GM23338 (cell line): Measurements from ENCODE around the gene PRAMEF12. TPM values are rescaled to one million over a fixed set of nuclear protein-coding genes. Genes with fewer than 3 reads are reported as not detected.

Source experiments
- ATAC-seq: fragments of 200-7000 bp; cut with Tn5 transposase; 3 replicates; pipeline ENCODE4 v1.9.1; 2020
- DNase-seq: peaks from one replicate; pipeline ENCODE4 v3.0.0-alpha.2; 2015; ENCODE audit warnings: low spot score
- H2AFZ ChIP-seq: fragments of 200-600 bp; sonication (generic); 2 replicates; pipeline ENCODE4 v1.8.0; 2016; ENCODE audit warnings: antibody characterized with exemption, mild to moderate bottlenecking, moderate library complexity
- H3F3A ChIP-seq: fragments of 200-600 bp; sonication (generic); replicated peaks from 2 replicates; pipeline ENCODE4 v1.8.0; 2017; ENCODE audit warnings: antibody characterized with exemption, mixed run types, low read depth
- H3K27ac ChIP-seq: fragments of 200-600 bp; sonication (generic); 2 replicates; pipeline ENCODE4 v1.6.1; 2016; ENCODE audit warnings: low read depth
- H3K27me3 ChIP-seq: fragments of 200-600 bp; sonication (generic); 2 replicates; pipeline ENCODE4 v1.8.0; 2016; ENCODE audit warnings: mild to moderate bottlenecking, mixed run types, moderate library complexity; ENCODE audit not compliant: insufficient read depth
- H3K36me3 ChIP-seq: fragments of 200-600 bp; sonication (generic); 2 replicates; pipeline ENCODE4 v1.8.0; 2016; ENCODE audit warnings: mild to moderate bottlenecking; ENCODE audit not compliant: insufficient read depth
- H3K4me1 ChIP-seq: fragments of 200-600 bp; sonication (generic); 2 replicates; pipeline ENCODE4 v1.8.0; 2016; ENCODE audit warnings: mild to moderate bottlenecking, moderate library complexity; ENCODE audit not compliant: insufficient read depth
- H3K4me2 ChIP-seq: fragments of 200-600 bp; sonication (generic); 2 replicates; pipeline ENCODE4 v1.7.1; 2017; ENCODE audit warnings: mixed run types
- H3K4me3 ChIP-seq: fragments of 200-600 bp; sonication (generic); 2 replicates; pipeline ENCODE4 v1.6.1; 2016; ENCODE audit warnings: mixed run types
- H3K79me2 ChIP-seq: fragments of 200-600 bp; sonication (generic); replicated peaks from 2 replicates; pipeline ENCODE4 v1.8.0; 2017; ENCODE audit warnings: mild to moderate bottlenecking; ENCODE audit not compliant: insufficient read depth
- H3K9me2 ChIP-seq: fragments of 200-600 bp; sonication (generic); 2 replicates; pipeline ENCODE4 v1.8.0; 2017; ENCODE audit not compliant: insufficient read depth
- H4K20me1 ChIP-seq: fragments of 200-600 bp; sonication (generic); replicated peaks from 2 replicates; pipeline ENCODE4 v1.8.0; 2017; ENCODE audit warnings: mild to moderate bottlenecking; ENCODE audit not compliant: insufficient read depth
- H3K27ac Mint-ChIP-seq: 2 replicates; pipeline ENCODE4 v1.8.0; 2020; ENCODE audit warnings: inconsistent platforms, mild to moderate bottlenecking, moderate library complexity, mixed read lengths
- H3K27me3 Mint-ChIP-seq: 3 replicates; pipeline ENCODE4 v1.8.0; 2022; ENCODE audit warnings: low read depth, mild to moderate bottlenecking, moderate library complexity, mixed read lengths, inconsistent platforms; ENCODE audit not compliant: insufficient read depth, poor library complexity
- H3K36me3 Mint-ChIP-seq: 3 replicates; pipeline ENCODE4 v1.8.0; 2021; ENCODE audit warnings: low read depth, mild to moderate bottlenecking, inconsistent platforms, moderate library complexity, mixed read lengths
- H3K4me1 Mint-ChIP-seq: 3 replicates; pipeline ENCODE4 v1.8.0; 2020; ENCODE audit warnings: mild to moderate bottlenecking, inconsistent platforms, mixed read lengths
- H3K4me3 Mint-ChIP-seq: 3 replicates; pipeline ENCODE4 v1.8.0; 2021; ENCODE audit warnings: moderate library complexity, mild to moderate bottlenecking, inconsistent platforms, mixed read lengths
- H3K9me3 Mint-ChIP-seq: 3 replicates; pipeline ENCODE4 v1.8.0; 2020; ENCODE audit warnings: moderate library complexity, mild to moderate bottlenecking, inconsistent platforms, mixed read lengths
- CREB1 ChIP-seq: fragments of 250-450 bp; sonication (Bioruptor Pico); IDR thresholded peaks from 2 replicates; pipeline ENCODE4 v1.5.0; 2020; ENCODE audit warnings: low read depth, mild to moderate bottlenecking, moderate library complexity
- EZH2 ChIP-seq: fragments of 200-600 bp; sonication (generic); IDR thresholded peaks from one replicate; pipeline ENCODE4 v1.8.0; 2017; ENCODE audit warnings: antibody characterized with exemption, mild to moderate bottlenecking, low read depth; ENCODE audit not compliant: unreplicated experiment
- NANOG ChIP-seq: IDR thresholded peaks from 2 replicates; pipeline ENCODE4 v1.6.1; 2016; ENCODE audit warnings: antibody characterized with exemption, borderline replicate concordance
- polyA plus RNA-seq: library from polyadenylated mRNA; unstranded; fragments of >200 nt; fragmentation: Nextera tagmentation; extraction: Ambion mirVana; gene quantifications from 2 replicates; pipeline ENCODE4 v1.2.1, GENCODE V29; 2016
- total RNA-seq: library from RNA; depleted of rRNA; stranded (reverse); fragments of >200 nt; shearing (Covaris generic); gene quantifications from 2 replicates; pipeline ENCODE4 v1.2.3, GENCODE V29; 2014
- TF ChIP-seq, protein P1 (sequence below): fragments of 250-450 bp; sonication (Bioruptor Pico); IDR thresholded peaks from 2 replicates; pipeline ENCODE4 v1.5.0; 2020; ENCODE audit warnings: mild to moderate bottlenecking, moderate library complexity
- TF ChIP-seq, protein P2 (sequence below): IDR thresholded peaks from one replicate; pipeline ENCODE4 v1.6.1; 2018; ENCODE audit warnings: antibody characterized with exemption; ENCODE audit not compliant: unreplicated experiment
- TF ChIP-seq, protein P3 (sequence below), 2 experiments: fragments of 200-600 bp in 1 of 2; sonication (generic) in 1 of 2; conservative IDR thresholded peaks; 2 replicates each; pipeline versions ENCODE4 v1.5.1 to v1.6.1; 2016 to 2017; ENCODE audit warnings: antibody characterized with exemption in 2 of 2, low read depth in 2 of 2, mild to moderate bottlenecking in 2 of 2, moderate library complexity in 1 of 2

PRAMEF12 gene
- total and polyA plus RNA-seq, 2 experiments from 2014 or later: not detected

DNA sequence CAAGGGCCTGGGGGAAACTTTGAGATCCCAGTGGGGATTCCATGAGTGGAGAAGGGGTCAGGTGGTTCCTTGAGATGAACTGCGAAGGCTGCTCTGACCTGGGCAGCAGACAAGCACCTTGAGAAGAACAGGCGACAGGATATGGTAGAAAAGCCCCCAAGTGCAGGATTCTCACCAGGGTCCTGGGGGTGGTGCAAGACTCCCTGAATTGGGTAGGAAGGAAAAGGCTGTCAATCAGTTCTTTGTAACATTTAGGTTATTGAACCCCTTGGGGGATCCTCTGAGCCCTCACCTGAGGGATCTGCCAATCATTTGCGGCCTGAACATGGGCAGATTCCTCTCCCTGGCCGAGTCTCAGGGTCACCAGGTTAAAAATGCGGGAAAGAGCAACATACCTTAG is 2.4 kb upstream of the PRAMEF12 start:
- no peaks in the 10 kb centered on the region for H3F3A ChIP-seq
- TF ChIP-seq CREB1 (no peak), EZH2 (no peak)
- TF ChIP-seq, protein P1, sequence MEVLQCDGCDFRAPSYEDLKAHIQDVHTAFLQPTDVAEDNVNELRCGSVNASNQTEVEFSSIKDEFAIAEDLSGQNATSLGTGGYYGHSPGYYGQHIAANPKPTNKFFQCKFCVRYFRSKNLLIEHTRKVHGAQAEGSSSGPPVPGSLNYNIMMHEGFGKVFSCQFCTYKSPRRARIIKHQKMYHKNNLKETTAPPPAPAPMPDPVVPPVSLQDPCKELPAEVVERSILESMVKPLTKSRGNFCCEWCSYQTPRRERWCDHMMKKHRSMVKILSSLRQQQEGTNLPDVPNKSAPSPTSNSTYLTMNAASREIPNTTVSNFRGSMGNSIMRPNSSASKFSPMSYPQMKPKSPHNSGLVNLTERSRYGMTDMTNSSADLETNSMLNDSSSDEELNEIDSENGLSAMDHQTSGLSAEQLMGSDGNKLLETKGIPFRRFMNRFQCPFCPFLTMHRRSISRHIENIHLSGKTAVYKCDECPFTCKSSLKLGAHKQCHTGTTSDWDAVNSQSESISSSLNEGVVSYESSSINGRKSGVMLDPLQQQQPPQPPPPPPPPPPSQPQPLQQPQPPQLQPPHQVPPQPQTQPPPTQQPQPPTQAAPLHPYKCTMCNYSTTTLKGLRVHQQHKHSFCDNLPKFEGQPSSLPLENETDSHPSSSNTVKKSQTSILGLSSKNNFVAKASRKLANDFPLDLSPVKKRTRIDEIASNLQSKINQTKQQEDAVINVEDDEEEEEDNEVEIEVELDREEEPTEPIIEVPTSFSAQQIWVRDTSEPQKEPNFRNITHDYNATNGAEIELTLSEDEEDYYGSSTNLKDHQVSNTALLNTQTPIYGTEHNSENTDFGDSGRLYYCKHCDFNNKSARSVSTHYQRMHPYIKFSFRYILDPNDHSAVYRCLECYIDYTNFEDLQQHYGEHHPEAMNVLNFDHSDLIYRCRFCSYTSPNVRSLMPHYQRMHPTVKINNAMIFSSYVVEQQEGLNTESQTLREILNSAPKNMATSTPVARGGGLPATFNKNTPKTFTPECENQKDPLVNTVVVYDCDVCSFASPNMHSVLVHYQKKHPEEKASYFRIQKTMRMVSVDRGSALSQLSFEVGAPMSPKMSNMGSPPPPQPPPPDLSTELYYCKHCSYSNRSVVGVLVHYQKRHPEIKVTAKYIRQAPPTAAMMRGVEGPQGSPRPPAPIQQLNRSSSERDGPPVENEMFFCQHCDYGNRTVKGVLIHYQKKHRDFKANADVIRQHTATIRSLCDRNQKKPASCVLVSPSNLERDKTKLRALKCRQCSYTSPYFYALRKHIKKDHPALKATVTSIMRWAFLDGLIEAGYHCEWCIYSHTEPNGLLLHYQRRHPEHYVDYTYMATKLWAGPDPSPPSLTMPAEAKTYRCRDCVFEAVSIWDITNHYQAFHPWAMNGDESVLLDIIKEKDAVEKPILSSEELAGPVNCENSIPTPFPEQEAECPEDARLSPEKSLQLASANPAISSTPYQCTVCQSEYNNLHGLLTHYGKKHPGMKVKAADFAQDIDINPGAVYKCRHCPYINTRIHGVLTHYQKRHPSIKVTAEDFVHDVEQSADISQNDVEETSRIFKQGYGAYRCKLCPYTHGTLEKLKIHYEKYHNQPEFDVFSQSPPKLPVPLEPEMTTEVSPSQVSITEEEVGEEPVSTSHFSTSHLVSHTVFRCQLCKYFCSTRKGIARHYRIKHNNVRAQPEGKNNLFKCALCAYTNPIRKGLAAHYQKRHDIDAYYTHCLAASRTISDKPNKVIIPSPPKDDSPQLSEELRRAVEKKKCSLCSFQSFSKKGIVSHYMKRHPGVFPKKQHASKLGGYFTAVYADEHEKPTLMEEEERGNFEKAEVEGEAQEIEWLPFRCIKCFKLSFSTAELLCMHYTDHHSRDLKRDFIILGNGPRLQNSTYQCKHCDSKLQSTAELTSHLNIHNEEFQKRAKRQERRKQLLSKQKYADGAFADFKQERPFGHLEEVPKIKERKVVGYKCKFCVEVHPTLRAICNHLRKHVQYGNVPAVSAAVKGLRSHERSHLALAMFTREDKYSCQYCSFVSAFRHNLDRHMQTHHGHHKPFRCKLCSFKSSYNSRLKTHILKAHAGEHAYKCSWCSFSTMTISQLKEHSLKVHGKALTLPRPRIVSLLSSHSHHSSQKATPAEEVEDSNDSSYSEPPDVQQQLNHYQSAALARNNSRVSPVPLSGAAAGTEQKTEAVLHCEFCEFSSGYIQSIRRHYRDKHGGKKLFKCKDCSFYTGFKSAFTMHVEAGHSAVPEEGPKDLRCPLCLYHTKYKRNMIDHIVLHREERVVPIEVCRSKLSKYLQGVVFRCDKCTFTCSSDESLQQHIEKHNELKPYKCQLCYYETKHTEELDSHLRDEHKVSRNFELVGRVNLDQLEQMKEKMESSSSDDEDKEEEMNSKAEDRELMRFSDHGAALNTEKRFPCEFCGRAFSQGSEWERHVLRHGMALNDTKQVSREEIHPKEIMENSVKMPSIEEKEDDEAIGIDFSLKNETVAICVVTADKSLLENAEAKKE: no peak
- no peak overlapping the region for H2AFZ ChIP-seq
- H3K36me3 ChIP-seq: no peaks in the 10 kb centered on the region
- DNase-seq: no peak
- H3K4me2 ChIP-seq: no peak overlapping the region
- no peak overlapping the region for H3K27ac ChIP-seq
- no peaks in the 10 kb centered on the region for H3K4me1 ChIP-seq
- H3K4me1 Mint-ChIP-seq: no peaks in the 10 kb centered on the region
- H3K9me3 Mint-ChIP-seq: peaks cover 29% of the 10 kb centered on the region
- H3K4me3 ChIP-seq: no peak overlapping the region
- H3K27ac Mint-ChIP-seq: no peak overlapping the region
- ATAC-seq: no peak
- no peaks in the 10 kb centered on the region for H3K27me3 ChIP-seq
- H3K79me2 ChIP-seq: no peaks in the 10 kb centered on the region
- no peaks in the 10 kb centered on the region for H3K36me3 Mint-ChIP-seq
- peaks cover 10% of the 10 kb centered on the region for H3K27me3 Mint-ChIP-seq
- H3K4me3 Mint-ChIP-seq: no peak overlapping the region
- H4K20me1 ChIP-seq: no peaks in the 10 kb centered on the region
- H3K9me2 ChIP-seq: no peaks in the 10 kb centered on the region

DNA sequence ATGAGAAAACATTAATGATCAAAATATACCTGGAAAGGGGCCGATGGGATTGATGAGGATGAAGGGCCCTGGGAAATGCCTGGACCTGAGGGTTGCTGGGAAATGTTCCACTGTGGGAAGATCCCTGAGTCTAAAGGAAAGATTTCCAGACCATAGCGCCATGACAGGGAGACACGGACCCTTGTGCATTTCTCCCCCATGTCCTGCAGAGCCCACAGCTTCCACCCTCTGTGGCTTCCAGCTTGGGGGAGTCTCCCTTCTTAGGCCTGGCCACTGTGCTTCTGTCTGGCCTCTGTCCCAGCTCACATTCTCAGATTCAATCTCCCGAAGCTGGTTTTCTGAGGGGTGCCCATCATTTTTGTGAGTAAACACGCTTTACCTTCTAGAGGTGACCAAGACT is 1.0 kb upstream of the PRAMEF12 start:
- no peaks in the 10 kb centered on the region for H3K79me2 ChIP-seq
- H4K20me1 ChIP-seq: no peaks in the 10 kb centered on the region
- DNase-seq (no peak), ATAC-seq (no peak)
- H3K4me1 ChIP-seq: no peaks in the 10 kb centered on the region
- no peak overlapping the region; the same call in 1 of the 2 replicates for H2AFZ ChIP-seq
- Mint-ChIP-seq H3K27ac (no peak overlapping the region), H3K4me1 (no peaks in the 10 kb centered on the region), H3K27me3 (peaks cover 10% of the 10 kb centered on the region), H3K9me3 (peaks cover 37% of the 10 kb centered on the region), H3K4me3 (no peak overlapping the region), H3K36me3 (no peaks in the 10 kb centered on the region)
- H3K4me3 ChIP-seq: no peak overlapping the region
- H3F3A ChIP-seq: no peaks in the 10 kb centered on the region
- H3K9me2 ChIP-seq: no peaks in the 10 kb centered on the region
- no peaks in the 10 kb centered on the region for H3K27me3 ChIP-seq
- H3K27ac ChIP-seq: no peak overlapping the region
- H3K4me2 ChIP-seq: no peak overlapping the region
- H3K36me3 ChIP-seq: no peaks in the 10 kb centered on the region
- no peak for TF ChIP-seq NANOG
- TF ChIP-seq, protein P2, sequence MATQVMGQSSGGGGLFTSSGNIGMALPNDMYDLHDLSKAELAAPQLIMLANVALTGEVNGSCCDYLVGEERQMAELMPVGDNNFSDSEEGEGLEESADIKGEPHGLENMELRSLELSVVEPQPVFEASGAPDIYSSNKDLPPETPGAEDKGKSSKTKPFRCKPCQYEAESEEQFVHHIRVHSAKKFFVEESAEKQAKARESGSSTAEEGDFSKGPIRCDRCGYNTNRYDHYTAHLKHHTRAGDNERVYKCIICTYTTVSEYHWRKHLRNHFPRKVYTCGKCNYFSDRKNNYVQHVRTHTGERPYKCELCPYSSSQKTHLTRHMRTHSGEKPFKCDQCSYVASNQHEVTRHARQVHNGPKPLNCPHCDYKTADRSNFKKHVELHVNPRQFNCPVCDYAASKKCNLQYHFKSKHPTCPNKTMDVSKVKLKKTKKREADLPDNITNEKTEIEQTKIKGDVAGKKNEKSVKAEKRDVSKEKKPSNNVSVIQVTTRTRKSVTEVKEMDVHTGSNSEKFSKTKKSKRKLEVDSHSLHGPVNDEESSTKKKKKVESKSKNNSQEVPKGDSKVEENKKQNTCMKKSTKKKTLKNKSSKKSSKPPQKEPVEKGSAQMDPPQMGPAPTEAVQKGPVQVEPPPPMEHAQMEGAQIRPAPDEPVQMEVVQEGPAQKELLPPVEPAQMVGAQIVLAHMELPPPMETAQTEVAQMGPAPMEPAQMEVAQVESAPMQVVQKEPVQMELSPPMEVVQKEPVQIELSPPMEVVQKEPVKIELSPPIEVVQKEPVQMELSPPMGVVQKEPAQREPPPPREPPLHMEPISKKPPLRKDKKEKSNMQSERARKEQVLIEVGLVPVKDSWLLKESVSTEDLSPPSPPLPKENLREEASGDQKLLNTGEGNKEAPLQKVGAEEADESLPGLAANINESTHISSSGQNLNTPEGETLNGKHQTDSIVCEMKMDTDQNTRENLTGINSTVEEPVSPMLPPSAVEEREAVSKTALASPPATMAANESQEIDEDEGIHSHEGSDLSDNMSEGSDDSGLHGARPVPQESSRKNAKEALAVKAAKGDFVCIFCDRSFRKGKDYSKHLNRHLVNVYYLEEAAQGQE: no peak
- TF ChIP-seq, protein P3, sequence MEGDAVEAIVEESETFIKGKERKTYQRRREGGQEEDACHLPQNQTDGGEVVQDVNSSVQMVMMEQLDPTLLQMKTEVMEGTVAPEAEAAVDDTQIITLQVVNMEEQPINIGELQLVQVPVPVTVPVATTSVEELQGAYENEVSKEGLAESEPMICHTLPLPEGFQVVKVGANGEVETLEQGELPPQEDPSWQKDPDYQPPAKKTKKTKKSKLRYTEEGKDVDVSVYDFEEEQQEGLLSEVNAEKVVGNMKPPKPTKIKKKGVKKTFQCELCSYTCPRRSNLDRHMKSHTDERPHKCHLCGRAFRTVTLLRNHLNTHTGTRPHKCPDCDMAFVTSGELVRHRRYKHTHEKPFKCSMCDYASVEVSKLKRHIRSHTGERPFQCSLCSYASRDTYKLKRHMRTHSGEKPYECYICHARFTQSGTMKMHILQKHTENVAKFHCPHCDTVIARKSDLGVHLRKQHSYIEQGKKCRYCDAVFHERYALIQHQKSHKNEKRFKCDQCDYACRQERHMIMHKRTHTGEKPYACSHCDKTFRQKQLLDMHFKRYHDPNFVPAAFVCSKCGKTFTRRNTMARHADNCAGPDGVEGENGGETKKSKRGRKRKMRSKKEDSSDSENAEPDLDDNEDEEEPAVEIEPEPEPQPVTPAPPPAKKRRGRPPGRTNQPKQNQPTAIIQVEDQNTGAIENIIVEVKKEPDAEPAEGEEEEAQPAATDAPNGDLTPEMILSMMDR (conservative IDR thresholded peaks at IDR 0.05; ENCODE audit: low read depth in 2 of 2): no peak
- no peak for TF ChIP-seq EZH2
